HepG2 (cell line): ENCODE data around the gene TAF6L. TPM values are rescaled to one million over a fixed set of nuclear protein-coding genes. Genes with fewer than 3 reads are reported as not detected.
A peak's percentile ranks its signal among the peaks of the same experiment; 100 is the strongest.

ENCODE experiments used
- ARID2 ChIP-seq: sonication (generic); formaldehyde crosslinking; IDR thresholded peaks from 2 replicates; pipeline ENCODE4 v1.8.1; 2022; ENCODE audit warnings: mild to moderate bottlenecking, missing genetic modification reagents, borderline replicate concordance
- ATAD3A ChIP-seq: sonication (generic); formaldehyde crosslinking; IDR thresholded peaks from 2 replicates; pipeline ENCODE4 v1.4.0; 2020; ENCODE audit warnings: missing genetic modification reagents
- ATF3 ChIP-seq: sonication (generic); formaldehyde crosslinking; IDR thresholded peaks from 2 replicates; pipeline ENCODE4 v1.4.0; 2020; ENCODE audit warnings: missing genetic modification reagents
- ATF4 ChIP-seq, 2 experiments: fragments of 450-650 bp in 1 of 2; sonication (generic) in 1 of 2; formaldehyde crosslinking; IDR thresholded peaks; 2 replicates each; pipeline versions ENCODE4 v1.5.0 to v1.8.0; 2020 to 2022; ENCODE audit warnings: mild to moderate bottlenecking in 1 of 2, missing genetic modification reagents in 1 of 2
- ETV5 ChIP-seq: IDR thresholded peaks from 2 replicates; pipeline ENCODE4 v1.6.1; 2018; ENCODE audit warnings: missing biosample characterization, missing genetic modification reagents, inconsistent platforms, borderline replicate concordance
- FLYWCH1 ChIP-seq: sonication (generic); formaldehyde crosslinking; IDR thresholded peaks from 2 replicates; pipeline ENCODE4 v1.8.1; 2023; ENCODE audit warnings: mild to moderate bottlenecking, missing genetic modification reagents
- FOSL2 ChIP-seq: sonication (generic); formaldehyde crosslinking; IDR thresholded peaks from 2 replicates; pipeline ENCODE4 v1.4.0; 2020; ENCODE audit warnings: missing genetic modification reagents
- GATAD2A ChIP-seq: IDR thresholded peaks from 2 replicates; pipeline ENCODE4 v1.6.1; 2016
- HMGA1 ChIP-seq: sonication (generic); formaldehyde crosslinking; conservative IDR thresholded peaks from 2 replicates; pipeline ENCODE4 v1.4.0; 2020; ENCODE audit warnings: missing genetic modification reagents
- HMGXB4 ChIP-seq, 2 experiments: sonication (generic) in 1 of 2; formaldehyde crosslinking in 1 of 2; IDR thresholded peaks; 2 replicates each; pipeline versions ENCODE4 v1.4.0 to v1.6.1; 2018 to 2020; ENCODE audit warnings: missing genetic modification reagents in 2 of 2, borderline replicate concordance in 1 of 2, low read depth in 1 of 2, mild to moderate bottlenecking in 1 of 2, missing biosample characterization in 1 of 2
- HNRNPL ChIP-seq: fragments of 200-400 bp; formaldehyde crosslinking; IDR thresholded peaks from 2 replicates; pipeline ENCODE4 v1.6.1; 2017; ENCODE audit warnings: mild to moderate bottlenecking, low read depth, low read length
- KLF9 ChIP-seq: IDR thresholded peaks from 2 replicates; pipeline ENCODE4 v1.6.1; 2016; ENCODE audit warnings: low read depth
- POLR2AphosphoS5 ChIP-seq: IDR thresholded peaks from 2 replicates; pipeline ENCODE4 v1.6.1; 2012; ENCODE audit warnings: low read depth, low read length
- RARG ChIP-seq: sonication (generic); formaldehyde crosslinking; IDR thresholded peaks from 2 replicates; pipeline ENCODE4 v1.4.0; 2020; ENCODE audit warnings: low read depth, mild to moderate bottlenecking, missing genetic modification reagents
- RCOR2 ChIP-seq: IDR thresholded peaks from 2 replicates; pipeline ENCODE4 v1.6.1; 2016; ENCODE audit warnings: missing biosample characterization, missing genetic modification reagents
- RFX1 ChIP-seq: fragments of 450-650 bp; IDR thresholded peaks from 2 replicates; pipeline ENCODE4 v1.6.1; 2017
- TBP ChIP-seq: sonication (generic); formaldehyde crosslinking; IDR thresholded peaks from 2 replicates; pipeline ENCODE4 v1.5.0; 2020; ENCODE audit warnings: missing genetic modification reagents
- TBX3 ChIP-seq: fragments of 450-650 bp; IDR thresholded peaks from 2 replicates; pipeline ENCODE4 v1.6.1; 2017; ENCODE audit warnings: antibody characterized with exemption, mild to moderate bottlenecking, inconsistent platforms, borderline replicate concordance
- TEF ChIP-seq: sonication (generic); formaldehyde crosslinking; IDR thresholded peaks from 2 replicates; pipeline ENCODE4 v1.5.0; 2020; ENCODE audit warnings: missing genetic modification reagents
- THYN1 ChIP-seq: sonication (generic); formaldehyde crosslinking; IDR thresholded peaks from 2 replicates; pipeline ENCODE4 v1.8.1; 2023; ENCODE audit warnings: low read depth, mild to moderate bottlenecking, moderate library complexity, missing genetic modification reagents, borderline replicate concordance
- ZBTB43 ChIP-seq: sonication (generic); formaldehyde crosslinking; conservative IDR thresholded peaks from 2 replicates; pipeline ENCODE4 v1.4.0; 2020; ENCODE audit warnings: missing genetic modification reagents
- ZBTB46 ChIP-seq: sonication (generic); formaldehyde crosslinking; IDR thresholded peaks from 2 replicates; pipeline ENCODE4 v1.4.0; 2020; ENCODE audit warnings: mild to moderate bottlenecking, missing genetic modification reagents, borderline replicate concordance
- ZKSCAN5 ChIP-seq: sonication (generic); formaldehyde crosslinking; IDR thresholded peaks from 2 replicates; pipeline ENCODE4 v1.5.1; 2020; ENCODE audit warnings: mild to moderate bottlenecking, missing genetic modification reagents
- ZNF629 ChIP-seq: sonication (generic); formaldehyde crosslinking; conservative IDR thresholded peaks from 2 replicates; pipeline ENCODE4 v1.5.0; 2020; ENCODE audit warnings: missing genetic modification reagents
- polyA plus RNA-seq, 8 experiments: library from polyadenylated mRNA; depleted of rRNA in 3 of 8; stranded (reverse) in 7 of 8; unstranded in 1 of 8; fragments of >200 nt; fragmentation: Illumina TruSeq in 4 of 8; extraction: Trizol in 4 of 8; gene quantifications; 2 replicates each; pipeline versions ENCODE4 v1.2.1 to v1.2.3, GENCODE V29; 2011 to 2016; ENCODE audit warnings: low read depth in 4 of 8, missing spikeins in 1 of 8, mixed read lengths in 1 of 8; ENCODE audit not compliant: insufficient read depth in 1 of 8
- total RNA-seq, 5 experiments: library from RNA; depleted of rRNA; stranded (reverse); fragments of >200 nt; fragmentation: Illumina TruSeq; extraction: Trizol; gene quantifications; 2 replicates each; pipeline ENCODE4 v1.2.3, GENCODE V29; 2016; ENCODE audit warnings: low read depth in 1 of 5

The TAF6L gene
- total and polyA plus RNA-seq, 2 of the 13 experiments (the other 11 are each of a cell fraction or from before 2014, with no cell fraction given), result 12.6 to 19.4 TPM

- no peak for TF ChIP-seq ZBTB46 (CRISPR knock-in tag)
- no peak; the same call in 1 of the 2 replicates for TF ChIP-seq FOSL2
- TF ChIP-seq POLR2AphosphoS5, result peak; percentile 81
- no peak; the same call in 1 of the 2 replicates for TF ChIP-seq TBX3
- peak; percentile 47; the same call in 1 of the 2 replicates for TF ChIP-seq HNRNPL
- TF ChIP-seq ZNF629 (CRISPR knock-in tag), result no peak
- TF ChIP-seq TBP (CRISPR knock-in tag), result no peak
- TF ChIP-seq ZBTB43 (CRISPR knock-in tag), result no peak
- TF ChIP-seq KLF9 (CRISPR knock-in tag), result no peak
- no peak for TF ChIP-seq ZKSCAN5 (CRISPR knock-in tag)
- no peak for TF ChIP-seq ATF4 (CRISPR knock-in tag; IDR thresholded peaks at IDR 0.05)
- no peak; the same call in 1 of the 2 replicates for TF ChIP-seq ETV5
- TF ChIP-seq THYN1 (CRISPR knock-in tag), result no peak
- peak; percentile 28; the same call in 1 of the 2 replicates for TF ChIP-seq GATAD2A (CRISPR knock-in tag)
- no peak for TF ChIP-seq FLYWCH1 (CRISPR knock-in tag)
- TF ChIP-seq RFX1, result no peak
- TF ChIP-seq ATAD3A (CRISPR knock-in tag), result no peak
- TF ChIP-seq HMGXB4 (CRISPR knock-in tag; IDR thresholded peaks at IDR 0.05; ENCODE audit: borderline replicate concordance in 1 of 2, low read depth in 1 of 2), result peak; percentile 46 to 63; a peak in 3 of 4 replicates
- no peak for TF ChIP-seq ATF3
- TF ChIP-seq RCOR2 (CRISPR knock-in tag), result no peak
- TF ChIP-seq HMGA1 (CRISPR knock-in tag), result no peak
- TF ChIP-seq TEF (CRISPR knock-in tag), result 0 out of 2 replicates have a peak, but pooled peaks have one; percentile 48
- 0 out of 2 replicates have a peak, but pooled peaks have one; percentile 75 for TF ChIP-seq RARG (CRISPR knock-in tag)
- no peak for TF ChIP-seq ARID2 (CRISPR knock-in tag)
These were observed 60.5 kb downstream of the TAF6L start, which contains the start of gene STX5 (continued) for GRCh38 chr11:62831520-62832335.
